ENCODE results near the gene DIAPH3. TPM values are rescaled to one million over a fixed set of nuclear protein-coding genes. Genes with fewer than 3 reads are reported as not detected.

The DIAPH3 gene
- total RNA-seq, 1 donor from 2014 or later: 5.8 TPM

DNA sequence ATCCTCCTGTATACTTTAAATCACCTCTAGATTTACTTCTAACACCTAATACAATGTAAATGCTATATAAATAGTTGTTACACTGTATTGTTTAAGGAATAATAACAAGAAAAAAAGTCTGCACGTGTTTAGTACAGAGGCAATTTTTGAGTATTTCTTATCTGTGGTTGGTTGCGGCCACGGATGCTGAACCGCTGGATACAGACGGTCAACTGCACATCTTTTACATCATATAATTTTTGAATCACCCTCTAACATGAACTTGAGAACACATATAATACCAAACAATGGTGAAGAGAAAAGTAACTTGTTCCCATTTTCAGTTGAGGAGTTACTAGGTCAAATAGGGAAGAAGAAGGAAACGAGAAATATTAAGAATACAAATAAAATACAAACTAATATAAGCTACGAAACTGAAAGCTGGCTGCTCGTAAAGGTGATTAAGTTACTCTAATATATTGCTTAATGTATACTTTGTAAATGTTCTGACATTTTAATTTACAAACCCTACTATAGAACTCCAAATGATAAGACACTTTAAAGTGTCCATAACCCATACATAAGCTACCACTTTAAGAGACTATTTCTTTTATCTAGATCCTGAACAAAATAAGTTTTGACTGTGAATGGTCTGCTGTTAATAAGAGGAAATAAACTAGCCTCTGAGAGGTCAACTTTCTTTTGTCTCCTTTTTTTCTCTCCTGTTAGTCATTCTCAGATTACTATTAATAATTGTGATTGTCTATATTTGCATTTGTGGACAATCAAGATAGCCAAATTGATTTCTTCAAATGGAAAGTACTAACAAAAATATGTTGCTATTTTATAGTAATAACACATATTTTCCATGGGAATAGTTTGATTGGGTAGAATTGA, 457.4 kb downstream of the DIAPH3 start:
- no peak for DNase-seq

DNA sequence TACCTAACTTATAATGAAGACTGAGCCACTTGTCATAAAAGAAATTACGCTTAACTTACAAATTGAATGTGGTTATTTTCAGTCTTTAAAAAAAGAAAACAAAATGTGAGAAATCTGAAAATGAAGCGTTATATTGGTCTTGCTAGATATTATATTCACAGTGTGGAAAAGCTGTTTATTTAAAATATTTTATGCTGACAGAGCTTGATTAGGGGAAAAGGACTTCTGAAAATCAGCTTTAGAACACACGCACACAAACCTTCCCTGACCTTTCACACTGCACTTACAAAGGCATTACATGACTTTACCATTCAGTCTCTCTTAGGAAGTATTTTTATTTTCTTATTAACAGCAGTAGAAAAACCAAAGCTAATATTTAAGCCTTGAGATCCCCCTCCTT, 461.5 kb downstream of the DIAPH3 start:
- no peak for DNase-seq

DNA sequence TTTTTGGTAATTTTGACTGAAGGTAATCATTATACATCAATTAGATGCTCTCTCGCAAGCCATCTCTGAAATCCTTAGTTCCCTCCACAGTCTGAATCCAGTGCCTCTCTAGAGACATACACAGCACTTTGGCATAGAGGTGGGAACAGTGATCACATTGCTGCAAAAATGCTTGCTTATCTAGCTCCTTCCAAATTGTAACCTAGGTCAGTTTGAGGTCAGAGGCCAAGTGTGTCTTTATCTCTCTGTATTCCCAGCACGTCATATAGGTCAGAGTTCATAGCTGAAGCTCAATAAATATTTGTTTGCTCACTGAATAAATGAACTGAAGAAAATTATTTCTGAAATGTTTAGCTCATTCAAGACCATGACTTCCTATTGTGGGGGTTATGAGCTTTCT, 462.5 kb downstream of the DIAPH3 start:
- no peak for DNase-seq

DNA sequence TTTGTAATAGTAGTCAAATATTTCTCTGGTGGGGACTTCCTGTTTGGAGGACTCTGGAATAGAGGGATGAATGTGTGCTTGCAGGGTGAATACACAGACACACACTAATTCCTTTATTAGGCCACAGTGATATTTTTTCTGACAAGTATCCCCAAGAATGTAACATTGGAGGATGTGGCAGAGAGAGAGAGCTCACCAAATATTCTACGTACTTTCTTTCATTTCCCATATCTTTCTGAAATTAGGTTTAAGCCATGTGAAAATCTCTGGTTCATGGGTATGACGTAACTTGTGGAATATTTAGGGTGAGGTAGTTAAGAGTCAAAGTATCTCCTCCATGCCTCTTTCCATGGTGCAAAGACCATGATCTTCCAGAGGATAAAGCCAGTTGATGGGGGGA, 463.4 kb downstream of the DIAPH3 start:
- no peak for DNase-seq

DNA sequence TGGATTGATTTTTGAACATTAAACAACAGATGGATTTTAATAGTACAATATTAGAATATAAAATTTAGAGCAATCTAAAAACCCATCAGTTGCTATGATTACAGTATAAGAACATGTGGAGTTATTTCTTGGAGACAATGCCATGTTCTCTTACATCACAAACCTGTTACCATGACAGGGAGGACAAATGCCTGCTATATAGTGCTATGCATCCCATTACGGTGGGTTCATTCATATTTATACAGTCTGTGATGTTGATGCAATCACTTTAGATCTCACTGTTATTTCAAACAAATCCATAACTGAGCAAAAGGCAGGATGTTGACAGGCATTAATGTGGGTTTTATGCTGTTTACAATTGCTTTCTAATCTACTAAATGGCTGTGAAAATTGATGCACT, 467.5 kb downstream of the DIAPH3 start:
- DNase-seq: no peak

DNA sequence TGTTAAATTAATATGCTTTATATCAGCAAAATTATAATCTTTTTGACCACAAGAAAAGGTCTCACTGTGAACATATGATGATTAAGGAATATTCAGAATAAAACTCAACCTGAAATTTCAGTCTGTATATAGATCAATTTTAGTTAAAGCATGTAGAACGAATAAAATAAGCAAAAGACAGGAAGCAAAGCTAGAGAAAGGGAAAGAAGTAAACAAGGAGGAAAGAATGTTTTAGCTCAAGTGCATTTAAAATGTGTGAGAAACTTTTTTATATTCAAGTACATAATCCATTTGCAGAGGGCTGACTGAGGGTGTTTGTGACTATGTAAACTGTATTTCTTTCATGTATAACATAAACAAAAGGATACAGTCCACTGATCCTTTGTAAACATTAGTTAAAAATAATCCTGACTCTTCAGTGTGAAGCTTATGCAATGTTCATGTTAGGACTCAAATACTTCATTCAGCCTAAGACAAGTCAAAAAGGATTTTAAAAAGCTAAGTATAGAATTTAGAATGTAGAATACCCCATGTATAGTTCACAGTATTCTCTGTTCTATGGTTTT, 472.1 kb downstream of the DIAPH3 start:
- DNase-seq: no peak

DNA sequence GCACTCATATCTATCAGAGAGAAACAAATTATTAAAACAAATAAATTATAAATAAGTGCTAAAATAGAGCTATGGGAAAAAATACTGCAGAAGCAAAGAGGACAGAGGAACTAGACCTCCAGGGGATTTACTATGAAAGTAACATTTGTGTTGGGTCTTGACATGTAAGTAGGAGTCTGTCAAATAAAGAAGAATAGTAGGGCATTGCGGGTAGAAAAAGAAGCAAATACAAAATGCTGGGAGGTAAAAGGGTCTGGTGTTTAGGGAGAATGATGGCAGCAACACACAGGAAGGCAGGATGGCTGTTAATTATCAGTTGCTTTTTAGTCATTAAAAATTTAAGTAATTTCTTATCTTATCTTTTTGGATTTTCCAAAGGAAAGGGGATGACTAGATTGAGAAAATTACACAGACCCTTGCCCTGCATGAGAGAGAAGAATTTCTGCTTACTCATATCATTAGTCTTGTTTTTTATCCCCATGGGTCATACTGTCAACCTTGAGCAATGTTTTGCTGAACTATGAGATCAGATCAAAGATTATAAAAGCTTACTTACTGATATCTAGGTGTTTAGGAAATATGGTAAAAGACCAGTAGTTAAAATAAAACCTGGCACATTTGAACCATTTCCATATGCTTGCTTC, 472.7 kb downstream of the DIAPH3 start:
- DNase-seq: no peak

DNA sequence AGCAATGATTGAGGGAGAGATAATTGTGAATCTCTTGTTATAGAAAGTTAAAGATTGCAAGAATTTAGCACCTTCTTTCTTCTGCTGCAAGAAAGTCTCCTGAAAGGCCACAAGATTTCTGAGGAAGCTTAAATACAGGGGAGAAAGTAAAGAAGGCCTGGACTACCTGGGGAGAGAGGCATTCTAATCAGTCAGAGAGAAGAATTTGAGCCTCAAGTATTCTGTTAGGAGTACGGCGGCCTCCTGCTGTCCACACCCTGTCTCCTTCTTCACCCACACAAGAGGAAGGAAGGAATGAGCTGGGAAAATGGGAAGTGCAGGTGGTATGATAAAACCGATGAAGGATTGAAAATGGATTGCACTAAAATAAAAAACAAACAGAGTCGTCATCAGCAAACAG, 474.7 kb downstream of the DIAPH3 start:
- no peak for DNase-seq

DNA sequence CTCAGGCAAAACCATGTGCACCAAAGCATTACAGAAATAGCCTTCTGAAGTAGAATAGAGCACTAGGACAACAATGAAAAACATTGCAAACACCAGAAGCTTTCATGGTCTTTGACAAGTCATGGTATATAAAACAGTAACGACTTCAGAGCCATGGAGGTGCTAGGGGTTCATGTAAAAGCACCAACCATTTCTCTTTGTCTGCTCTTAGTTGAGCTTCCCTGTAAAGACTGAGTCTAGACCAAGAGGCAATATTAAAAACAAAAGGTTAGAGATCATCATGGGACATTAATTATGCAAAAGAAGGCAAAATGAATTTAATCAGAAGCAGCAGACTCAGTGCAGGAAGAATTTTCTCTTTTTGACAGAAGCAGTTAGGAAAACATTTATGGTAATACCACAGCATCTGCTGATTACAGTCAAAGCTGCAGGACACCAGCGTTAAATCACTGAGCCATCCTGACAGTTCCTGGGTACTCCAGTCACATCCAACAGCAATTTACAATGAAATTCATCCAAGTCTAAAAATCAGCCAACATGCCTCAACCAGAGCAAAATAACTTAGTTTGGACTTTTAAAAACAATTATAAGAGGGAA, 476.8 kb downstream of the DIAPH3 start:
- DNase-seq: no peak

DNA sequence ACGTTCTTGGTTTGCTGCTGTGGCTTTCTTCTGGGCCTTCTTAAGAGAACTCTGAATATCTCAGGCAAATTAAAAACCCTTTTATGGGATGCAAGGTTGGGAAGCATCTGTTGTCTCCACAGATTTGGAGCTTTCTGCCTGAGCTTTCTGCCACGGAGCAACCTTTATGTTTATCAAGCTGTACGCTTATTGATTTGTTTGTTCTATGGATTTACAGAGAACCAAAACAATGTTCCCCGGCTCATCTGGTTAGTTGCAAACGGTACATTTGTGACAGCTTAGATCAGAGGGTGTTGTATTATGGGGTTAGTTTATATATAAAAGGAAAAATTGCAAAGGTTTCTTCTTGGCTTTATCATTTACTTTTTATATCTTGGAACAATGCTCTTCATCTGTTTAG, 479.6 kb downstream of the DIAPH3 start:
- DNase-seq: no peak

DNA sequence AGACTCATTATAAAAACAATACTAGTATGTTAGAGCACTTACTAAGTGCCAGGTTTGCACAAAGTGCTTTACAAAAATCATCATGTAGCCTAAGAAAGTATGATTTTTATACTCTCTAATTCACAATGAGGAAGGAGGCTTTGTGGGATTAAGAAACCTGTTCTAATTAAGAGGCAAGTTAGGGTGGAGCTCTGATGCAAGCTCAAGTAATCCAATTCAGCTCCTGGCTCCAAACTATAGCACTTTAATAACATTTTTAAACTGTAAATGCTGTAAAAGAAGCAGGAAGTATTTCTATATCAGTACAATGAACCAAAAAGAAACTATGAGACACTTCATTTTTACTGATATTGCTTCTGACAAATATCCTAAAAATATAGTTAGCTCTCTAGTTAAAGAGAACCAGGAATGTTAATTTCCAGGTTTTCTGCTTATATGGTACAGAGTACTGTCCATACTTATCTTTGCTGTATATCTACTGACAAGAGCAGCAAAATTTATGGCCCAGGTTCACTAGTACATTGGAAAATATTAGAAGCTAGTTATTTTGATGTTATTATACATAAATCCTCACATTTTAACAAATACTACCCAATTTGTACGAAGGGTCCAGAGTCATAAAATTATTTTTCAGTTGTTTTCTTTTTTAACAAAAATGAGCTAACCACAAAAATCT, 482.0 kb downstream of the DIAPH3 start:
- no peak for DNase-seq

DNA sequence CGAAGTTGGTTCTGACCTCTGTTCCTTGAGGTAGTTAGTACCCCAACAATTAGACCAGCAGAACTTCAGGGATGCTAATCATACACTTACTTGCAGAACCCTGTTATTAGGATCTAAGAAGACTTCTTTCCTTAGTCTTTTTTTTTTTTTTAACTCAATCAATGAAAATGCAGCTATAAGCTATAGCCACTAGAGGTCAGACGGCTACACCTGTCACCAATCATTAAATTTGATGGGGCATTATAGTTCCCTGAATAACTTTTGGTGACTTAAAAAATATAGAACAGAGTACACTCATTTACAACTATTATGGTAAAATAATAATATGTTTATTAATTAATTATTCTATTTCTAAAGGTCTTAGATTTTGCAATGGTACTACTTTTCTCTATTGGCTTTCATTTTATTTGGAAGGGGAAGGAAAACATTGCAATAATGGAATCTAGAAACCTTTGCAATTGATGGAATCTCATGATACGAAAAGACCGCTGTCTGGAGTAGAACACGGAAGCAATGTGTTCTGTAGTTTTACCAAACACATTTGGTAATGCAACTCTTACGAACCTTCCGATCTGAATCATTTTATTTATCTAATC, 483.2 kb downstream of the DIAPH3 start:
- DNase-seq: no peak

DNA sequence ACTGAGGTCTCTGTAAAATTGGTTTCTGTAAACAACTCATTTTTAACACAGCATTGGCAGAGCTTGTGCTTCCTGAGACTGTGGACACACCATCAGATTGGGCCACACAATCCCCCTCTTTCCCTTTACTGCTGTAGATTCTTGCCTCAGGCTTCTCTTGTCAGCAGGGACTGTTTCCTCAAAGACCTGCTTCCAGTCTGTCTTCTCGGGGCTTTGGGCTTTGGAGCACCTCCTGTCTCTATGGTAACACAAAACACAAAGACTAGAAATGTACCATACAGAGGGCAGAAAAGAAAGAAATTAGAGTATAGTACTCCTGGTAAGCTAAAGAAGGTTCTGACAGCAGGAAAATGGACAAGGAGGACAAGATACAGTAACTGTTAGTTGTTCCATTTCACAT, 484.5 kb downstream of the DIAPH3 start:
- no peak for DNase-seq

DNA sequence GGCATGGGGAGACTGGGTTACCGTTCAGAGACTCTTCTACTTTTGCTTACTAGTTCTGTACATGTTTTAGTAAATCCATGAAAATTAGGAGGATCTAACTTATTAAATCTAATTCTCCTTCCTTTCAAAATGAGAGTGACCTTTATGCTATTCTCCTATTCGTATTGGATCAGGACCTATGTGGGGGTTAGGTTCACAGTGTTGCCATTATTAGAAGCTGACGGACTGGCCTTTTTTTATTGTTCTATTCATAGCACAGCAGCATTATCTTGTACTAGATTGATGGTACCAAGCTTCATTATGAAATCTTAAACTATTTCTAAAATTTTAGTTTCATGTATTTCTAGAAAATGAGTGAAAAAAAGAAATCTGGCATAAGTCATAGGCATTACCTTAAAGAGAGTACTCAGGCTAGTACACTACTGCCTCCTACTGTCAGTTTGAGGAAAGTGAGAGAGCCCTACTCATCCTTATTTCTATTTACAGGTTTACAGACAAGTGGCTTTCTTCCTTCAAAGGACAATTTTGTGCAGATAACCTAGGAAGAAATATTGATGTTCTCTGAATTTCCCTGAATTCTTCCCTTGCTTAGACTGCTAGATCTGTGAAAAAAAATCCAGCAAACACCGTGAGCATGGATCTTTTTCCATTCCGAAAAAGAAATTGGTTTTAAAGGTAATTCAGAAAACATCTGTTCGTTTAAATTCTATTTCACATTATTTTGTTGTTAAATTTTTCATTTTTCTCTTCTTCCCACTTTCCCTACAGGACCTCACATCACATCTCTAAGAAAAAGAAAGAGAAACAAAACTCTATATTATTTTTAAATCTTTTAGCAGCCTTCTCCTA, 485.5 kb downstream of the DIAPH3 start:
- no peak for DNase-seq

DNA sequence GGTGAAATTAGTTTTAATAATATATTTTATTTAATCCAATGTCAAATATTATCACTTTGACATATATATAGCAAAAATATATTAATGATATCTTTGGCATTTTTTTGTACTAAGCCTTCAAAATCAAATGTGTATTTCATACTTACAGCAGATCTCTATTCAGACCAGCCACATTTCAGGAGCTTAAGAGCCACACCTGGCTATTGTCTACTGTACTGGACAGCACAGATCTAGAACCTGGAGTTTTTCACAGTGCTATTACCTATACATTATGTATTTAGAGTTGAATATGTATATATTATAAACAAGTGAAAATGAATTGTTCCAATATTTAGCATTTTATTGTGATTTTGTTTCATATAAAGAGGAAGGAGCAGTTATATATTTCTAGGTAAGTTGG, 486.3 kb downstream of the DIAPH3 start:
- DNase-seq: no peak

DNA sequence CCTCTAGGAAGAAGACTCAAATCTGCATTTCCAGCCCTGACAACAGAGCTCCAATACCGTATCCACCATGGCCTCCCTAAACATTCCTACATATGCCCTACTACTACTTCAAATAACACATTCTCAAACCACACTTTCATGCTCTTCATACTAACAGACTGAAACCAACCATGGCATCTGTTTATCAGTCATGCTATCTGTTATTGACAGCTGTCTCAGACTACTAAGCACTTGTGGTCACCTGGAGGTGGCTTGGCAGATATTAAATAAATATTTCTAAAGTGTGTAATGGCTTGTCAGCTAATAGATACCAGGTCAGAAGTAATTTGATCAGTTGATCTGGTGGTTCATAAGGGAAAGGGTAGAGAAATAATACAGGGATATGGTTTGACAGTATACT, 489.1 kb downstream of the DIAPH3 start:
- no peak for DNase-seq

DNA sequence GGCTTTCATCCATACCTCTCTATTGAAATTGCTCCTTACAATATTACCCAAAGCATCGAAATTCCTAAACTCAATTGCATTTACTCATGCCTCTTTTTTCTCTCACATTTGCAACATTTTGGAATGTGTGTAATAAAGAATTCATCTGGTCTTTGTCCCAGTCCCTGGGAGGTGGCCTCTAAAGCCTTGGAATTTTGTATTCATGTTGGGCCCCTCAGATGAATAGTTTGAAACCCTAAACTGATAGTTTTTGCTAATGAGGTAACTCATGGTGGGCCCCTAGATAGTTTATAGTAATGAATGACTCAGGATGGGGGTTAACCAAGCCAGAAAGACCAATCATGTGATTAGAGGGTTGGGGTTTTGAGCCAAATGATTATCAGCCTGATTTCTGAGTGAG, 490.4 kb downstream of the DIAPH3 start:
- no peak for DNase-seq

DNA sequence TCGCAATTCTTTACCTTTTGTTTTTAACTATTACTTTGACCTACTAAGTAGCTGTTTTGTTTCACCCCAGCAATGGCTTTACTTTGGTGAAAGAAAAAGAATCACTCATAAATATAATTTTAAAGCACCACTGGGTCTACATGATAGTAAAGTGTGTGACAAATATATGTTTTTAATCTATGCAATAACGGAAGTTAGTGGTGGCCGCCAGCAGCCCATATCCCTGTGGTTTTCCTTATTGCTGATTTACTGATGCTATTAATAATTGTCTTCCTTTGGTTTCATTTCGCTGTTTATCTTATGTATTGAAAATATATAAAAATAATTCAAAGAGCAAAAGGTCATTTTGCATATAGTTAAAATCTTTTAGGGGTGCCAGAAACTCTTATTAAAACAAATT, 491.3 kb downstream of the DIAPH3 start:
- no peak for DNase-seq

DNA sequence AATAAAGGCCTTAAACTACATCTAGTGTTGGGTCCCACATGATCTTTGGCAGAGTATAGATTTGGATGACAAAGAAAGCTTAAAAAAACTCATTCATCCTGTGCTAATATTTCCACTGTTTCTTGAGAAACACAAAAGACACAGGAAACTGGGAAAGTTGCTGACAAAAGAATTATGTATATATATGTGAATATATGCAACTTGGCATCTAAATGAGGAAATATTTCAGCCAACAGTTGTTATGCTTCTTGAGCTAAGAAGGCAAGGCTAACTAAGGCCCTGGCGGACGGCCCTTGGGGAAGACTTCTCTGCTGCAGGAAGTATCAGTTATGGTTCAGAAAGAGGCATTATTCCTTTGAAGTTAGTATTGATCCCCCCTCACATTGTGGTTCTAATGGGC, 491.8 kb downstream of the DIAPH3 start:
- no peak for DNase-seq

DNA sequence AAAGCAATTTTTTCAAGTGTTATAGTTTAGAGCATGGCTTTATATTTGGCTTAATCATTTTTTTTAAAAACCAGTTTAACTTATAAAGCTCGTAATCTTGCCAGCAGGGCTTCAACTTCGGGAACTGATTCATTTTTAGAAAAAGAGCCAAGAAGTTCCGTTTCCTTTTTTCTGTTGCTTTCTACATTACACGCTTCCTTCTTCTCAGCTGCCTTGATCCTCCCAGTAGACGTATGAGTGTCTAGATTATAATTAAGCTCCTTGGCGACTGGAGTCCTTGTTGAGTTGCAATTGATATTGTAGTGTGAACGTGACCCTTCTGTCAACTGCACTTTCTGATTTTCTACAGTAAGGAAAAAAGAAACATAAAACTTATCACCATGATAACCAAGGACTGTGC, 497.2 kb downstream of the DIAPH3 start:
- DNase-seq: no peak

DNA sequence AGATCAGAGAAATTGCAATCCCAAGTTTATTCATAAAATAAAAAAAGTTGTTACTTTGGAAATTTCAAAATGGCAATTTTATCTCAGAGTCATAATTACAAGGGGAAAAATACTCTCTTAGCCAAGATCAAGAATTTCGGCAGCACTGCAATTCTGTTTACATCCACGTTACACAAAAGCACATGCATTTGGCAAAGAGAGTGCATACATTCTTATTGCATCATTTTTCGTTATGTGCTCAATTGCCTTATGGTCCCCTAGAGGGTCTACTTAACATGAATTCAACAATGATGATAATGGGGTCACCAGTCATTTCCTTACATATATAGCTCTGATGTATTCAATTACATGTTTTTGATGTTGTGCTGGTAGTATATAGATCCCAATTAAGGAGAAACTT, 498.0 kb downstream of the DIAPH3 start:
- DNase-seq: no peak

Measured in occipital lobe (tissue), 2 donors.